SU-DHL-6 (cell line): ENCODE measurements around the gene GPRC5C.

Experiments
- H2AFZ ChIP-seq: fragments of 200-600 bp; sonication (generic); 2 replicates; pipeline ENCODE4 v1.6.1; 2014; ENCODE audit warnings: low read depth, mild to moderate bottlenecking, moderate library complexity, mixed read lengths, antibody characterized with exemption, low read length; ENCODE audit not compliant: severe bottlenecking
- H3F3A ChIP-seq: fragments of 200-600 bp; shearing (Covaris generic); 2 replicates; pipeline ENCODE4 v1.6.0; 2016; ENCODE audit warnings: antibody characterized with exemption, mild to moderate bottlenecking; ENCODE audit not compliant: insufficient read depth
- H3K27ac ChIP-seq: fragments of 200-600 bp; sonication (generic); 2 replicates; pipeline ENCODE4 v1.5.1; 2016; ENCODE audit warnings: low read depth, mild to moderate bottlenecking, low read length, moderate library complexity, mixed read lengths
- H3K27me3 ChIP-seq: fragments of 200-600 bp; sonication (generic), shearing (Covaris generic); 2 replicates; pipeline ENCODE4 v1.6.0; 2014; ENCODE audit warnings: mild to moderate bottlenecking, low read length
- H3K36me3 ChIP-seq: fragments of 200-600 bp; sonication (generic); 2 replicates; pipeline ENCODE4 v1.6.1; 2014; ENCODE audit warnings: mild to moderate bottlenecking, low read length, mixed read lengths
- H3K4me2 ChIP-seq: fragments of 300-600, 200-600 bp; shearing (Covaris generic), sonication (generic); 2 replicates; pipeline ENCODE4 v1.6.0; 2014; ENCODE audit warnings: low read length, low read depth, mild to moderate bottlenecking; ENCODE audit not compliant: poor library complexity, severe bottlenecking
- H3K4me3 ChIP-seq: fragments of 200-600 bp; sonication (generic); 2 replicates; pipeline ENCODE4 v1.5.1; 2014; ENCODE audit warnings: antibody characterized with exemption, low read length, mild to moderate bottlenecking, mixed read lengths; ENCODE audit not compliant: insufficient read depth, poor library complexity, severe bottlenecking
- H3K79me2 ChIP-seq: fragments of 200-600 bp; sonication (generic); 2 replicates; pipeline ENCODE4 v1.6.1; 2014; ENCODE audit warnings: mild to moderate bottlenecking, low read length, moderate library complexity; ENCODE audit not compliant: insufficient read depth
- H3K9ac ChIP-seq: fragments of 200-600 bp; sonication (generic); 2 replicates; pipeline ENCODE4 v1.7.0; 2014; ENCODE audit warnings: mild to moderate bottlenecking, low read length
- H3K9me2 ChIP-seq: fragments of 200-600 bp; sonication (generic); replicated peaks from 2 replicates; pipeline ENCODE4 v1.6.1; 2014; ENCODE audit warnings: low read length; ENCODE audit not compliant: insufficient read depth
- H3K9me3 ChIP-seq: fragments of 200-600 bp; sonication (generic); 2 replicates; pipeline ENCODE4 v1.6.1; 2014; ENCODE audit warnings: low read length, mixed read lengths; ENCODE audit not compliant: insufficient read depth
- H4K20me1 ChIP-seq: fragments of 200-600 bp; sonication (generic); 2 replicates; pipeline ENCODE4 v1.6.1; 2014; ENCODE audit warnings: low read depth, mild to moderate bottlenecking, antibody characterized with exemption, low read length, moderate library complexity, mixed read lengths
- EZH2phosphoT487 ChIP-seq: fragments of 200-600 bp; sonication (generic), shearing (Covaris generic); conservative IDR thresholded peaks from 2 replicates; pipeline ENCODE4 v1.6.1; 2018; ENCODE audit warnings: mild to moderate bottlenecking, antibody characterized with exemption, low read length, moderate library complexity, mixed read lengths
- TF ChIP-seq, protein P1 (sequence below): fragments of 200-600 bp; sonication (generic); IDR thresholded peaks from one replicate; pipeline ENCODE4 v1.5.1; 2017; ENCODE audit warnings: antibody characterized with exemption, mild to moderate bottlenecking, low read length, moderate library complexity; ENCODE audit not compliant: insufficient read depth, poor library complexity, severe bottlenecking

The GPRC5C gene

DNA sequence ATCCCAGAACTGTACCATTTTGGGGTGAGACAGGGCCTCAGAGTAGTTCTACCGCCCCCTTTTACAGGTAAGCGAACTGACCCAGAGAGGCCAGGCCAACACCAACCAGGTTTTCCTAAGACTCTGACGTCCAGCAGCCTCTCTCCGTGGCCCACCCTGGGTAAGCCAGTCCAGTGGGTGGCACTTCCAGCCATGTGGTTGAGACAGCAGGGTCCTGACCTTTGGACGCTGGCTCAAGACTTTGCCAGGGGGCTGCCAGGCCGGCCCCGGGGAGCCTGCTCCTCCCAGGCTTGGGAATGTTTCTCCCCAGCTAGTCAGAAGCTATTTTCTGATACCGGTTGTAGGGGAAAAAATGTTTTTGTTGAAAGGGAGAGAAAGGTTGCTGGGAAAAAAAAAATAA, 16.9 kb downstream of the GPRC5C start:
- Histone ChIP-seq H3K27me3 (no peaks in the 10 kb centered on the region), H3F3A (no peaks in the 10 kb centered on the region), H3K9ac (no peak overlapping the region), H3K4me3 (no peak overlapping the region), H2AFZ (no peak overlapping the region), H3K27ac (no peak overlapping the region), H3K9me3 (no peaks in the 10 kb centered on the region), H3K79me2 (no peaks in the 10 kb centered on the region), H3K36me3 (no peaks in the 10 kb centered on the region), H4K20me1 (no peaks in the 10 kb centered on the region), H3K9me2 (no peaks in the 10 kb centered on the region), H3K4me2 (no peak overlapping the region)
- TF ChIP-seq, protein P1, sequence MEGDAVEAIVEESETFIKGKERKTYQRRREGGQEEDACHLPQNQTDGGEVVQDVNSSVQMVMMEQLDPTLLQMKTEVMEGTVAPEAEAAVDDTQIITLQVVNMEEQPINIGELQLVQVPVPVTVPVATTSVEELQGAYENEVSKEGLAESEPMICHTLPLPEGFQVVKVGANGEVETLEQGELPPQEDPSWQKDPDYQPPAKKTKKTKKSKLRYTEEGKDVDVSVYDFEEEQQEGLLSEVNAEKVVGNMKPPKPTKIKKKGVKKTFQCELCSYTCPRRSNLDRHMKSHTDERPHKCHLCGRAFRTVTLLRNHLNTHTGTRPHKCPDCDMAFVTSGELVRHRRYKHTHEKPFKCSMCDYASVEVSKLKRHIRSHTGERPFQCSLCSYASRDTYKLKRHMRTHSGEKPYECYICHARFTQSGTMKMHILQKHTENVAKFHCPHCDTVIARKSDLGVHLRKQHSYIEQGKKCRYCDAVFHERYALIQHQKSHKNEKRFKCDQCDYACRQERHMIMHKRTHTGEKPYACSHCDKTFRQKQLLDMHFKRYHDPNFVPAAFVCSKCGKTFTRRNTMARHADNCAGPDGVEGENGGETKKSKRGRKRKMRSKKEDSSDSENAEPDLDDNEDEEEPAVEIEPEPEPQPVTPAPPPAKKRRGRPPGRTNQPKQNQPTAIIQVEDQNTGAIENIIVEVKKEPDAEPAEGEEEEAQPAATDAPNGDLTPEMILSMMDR: no peak
- TF ChIP-seq EZH2phosphoT487: no peak

DNA sequence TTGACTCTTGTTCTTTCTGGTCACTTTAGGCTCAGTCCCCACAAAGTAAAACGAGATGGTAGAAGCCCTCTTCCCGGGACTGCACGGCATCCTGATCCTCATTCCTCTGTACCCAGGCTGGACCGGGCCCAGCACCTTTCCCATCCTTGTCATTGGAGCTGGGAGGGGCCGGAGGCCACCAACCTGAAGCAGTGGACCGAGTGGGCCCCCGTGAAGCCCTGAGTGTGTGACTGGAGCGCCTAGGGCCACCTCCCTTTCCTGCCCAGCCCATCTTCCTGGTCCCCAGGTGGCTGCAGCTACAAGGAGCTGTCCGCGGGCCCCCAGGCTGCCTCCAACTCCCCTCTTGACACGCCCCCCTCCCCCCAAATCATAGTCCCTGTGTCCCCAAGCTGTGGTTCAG, 17.4 kb downstream of the GPRC5C start:
- H3K79me2 ChIP-seq: no peaks in the 10 kb centered on the region
- no peak overlapping the region for H3K4me2 ChIP-seq
- no peaks in the 10 kb centered on the region for H3K27me3 ChIP-seq

DNA sequence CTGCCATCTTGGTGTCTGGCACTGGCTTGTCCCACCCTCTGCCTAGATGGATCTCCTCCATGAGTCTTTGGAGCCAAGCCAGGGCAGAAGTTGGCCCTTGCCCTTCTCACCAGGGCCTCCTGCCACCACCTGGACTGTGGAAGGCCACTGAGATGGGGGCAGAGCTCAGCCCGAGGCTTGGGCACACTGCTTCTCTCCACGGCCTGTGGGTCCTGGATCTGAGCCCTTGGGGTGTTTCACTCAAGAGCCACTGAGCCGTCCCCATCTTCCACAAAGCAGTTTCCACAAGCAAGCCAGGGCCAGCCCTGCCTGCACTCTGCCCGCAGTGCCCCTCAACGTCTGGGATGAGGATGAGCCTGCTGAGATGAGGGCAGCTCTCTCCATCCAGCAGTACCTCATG, 17.9 kb downstream of the GPRC5C start:
- H3K36me3 ChIP-seq: no peaks in the 10 kb centered on the region
- no peak overlapping the region for H3K9ac ChIP-seq
- TF ChIP-seq, protein P1: no peak
- TF ChIP-seq EZH2phosphoT487: no peak
- H3K4me3 ChIP-seq: no peak overlapping the region
- no peak overlapping the region for H3K4me2 ChIP-seq
- no peak overlapping the region for H3K27ac ChIP-seq
- H3K9me3 ChIP-seq: no peaks in the 10 kb centered on the region
- no peaks in the 10 kb centered on the region for H4K20me1 ChIP-seq
- no peaks in the 10 kb centered on the region for H3K9me2 ChIP-seq
- no peaks in the 10 kb centered on the region for H3K27me3 ChIP-seq
- H3F3A ChIP-seq: no peaks in the 10 kb centered on the region
- no peaks in the 10 kb centered on the region for H3K79me2 ChIP-seq
- no peak overlapping the region for H2AFZ ChIP-seq

More for the DNA sequence above, 17.4 kb downstream of the GPRC5C start:
- no peaks in the 10 kb centered on the region for H4K20me1 ChIP-seq
- TF ChIP-seq, protein P1: no peak
- TF ChIP-seq EZH2phosphoT487: no peak
- no peaks in the 10 kb centered on the region for H3K36me3 ChIP-seq
- no peaks in the 10 kb centered on the region for H3K9me2 ChIP-seq
- H3F3A ChIP-seq: no peaks in the 10 kb centered on the region
- no peaks in the 10 kb centered on the region for H3K9me3 ChIP-seq
- no peak overlapping the region for H2AFZ ChIP-seq
- no peak overlapping the region for H3K27ac ChIP-seq
- no peak overlapping the region for H3K4me3 ChIP-seq
- H3K9ac ChIP-seq: no peak overlapping the region
